Activated CD8-positive, alpha-beta memory T cell treated with anti-CD3 and anti-CD28 coated beads, Interleukin-2, amount 50 U/mL, for 24 hours (primary cell): ENCODE measurements around the gene DUSP9.

ENCODE experiments used
- DNase-seq: peaks from one replicate; pipeline ENCODE4 v3.0.0-alpha.2; 2020; ENCODE audit errors: extremely low read depth

The DUSP9 gene

DNA sequence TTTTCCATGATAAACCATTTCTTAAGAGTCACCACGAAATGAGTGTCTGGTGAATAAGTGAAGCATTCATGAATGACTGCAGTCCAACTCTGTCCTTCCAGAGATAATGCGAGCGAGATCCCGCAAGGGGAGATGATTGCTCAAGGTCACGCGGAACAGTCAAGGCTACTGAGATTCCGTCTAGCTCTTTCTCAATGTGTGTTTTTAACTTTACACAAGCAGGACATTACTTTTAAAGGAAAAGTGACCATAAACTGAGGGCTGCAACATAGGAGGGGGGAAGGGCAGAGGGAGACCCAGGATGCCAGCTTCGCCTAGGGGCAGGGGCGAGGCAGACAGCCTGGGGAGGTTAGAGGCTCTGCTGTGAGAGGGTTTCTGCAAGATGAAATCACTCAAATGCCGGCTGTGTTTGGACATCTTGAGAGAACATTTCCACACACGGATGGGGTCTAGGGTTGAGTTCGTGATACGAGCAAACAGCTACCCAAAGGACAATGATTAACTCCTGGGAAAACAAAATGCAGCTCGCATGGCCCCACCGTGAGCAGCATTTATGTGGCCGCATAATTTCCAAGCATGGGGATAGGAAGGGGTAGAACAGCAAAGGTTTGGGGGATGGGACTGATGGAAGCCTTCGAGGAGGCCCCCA is 24.2 kb upstream of the DUSP9 start:
- DNase-seq = no peak

DNA sequence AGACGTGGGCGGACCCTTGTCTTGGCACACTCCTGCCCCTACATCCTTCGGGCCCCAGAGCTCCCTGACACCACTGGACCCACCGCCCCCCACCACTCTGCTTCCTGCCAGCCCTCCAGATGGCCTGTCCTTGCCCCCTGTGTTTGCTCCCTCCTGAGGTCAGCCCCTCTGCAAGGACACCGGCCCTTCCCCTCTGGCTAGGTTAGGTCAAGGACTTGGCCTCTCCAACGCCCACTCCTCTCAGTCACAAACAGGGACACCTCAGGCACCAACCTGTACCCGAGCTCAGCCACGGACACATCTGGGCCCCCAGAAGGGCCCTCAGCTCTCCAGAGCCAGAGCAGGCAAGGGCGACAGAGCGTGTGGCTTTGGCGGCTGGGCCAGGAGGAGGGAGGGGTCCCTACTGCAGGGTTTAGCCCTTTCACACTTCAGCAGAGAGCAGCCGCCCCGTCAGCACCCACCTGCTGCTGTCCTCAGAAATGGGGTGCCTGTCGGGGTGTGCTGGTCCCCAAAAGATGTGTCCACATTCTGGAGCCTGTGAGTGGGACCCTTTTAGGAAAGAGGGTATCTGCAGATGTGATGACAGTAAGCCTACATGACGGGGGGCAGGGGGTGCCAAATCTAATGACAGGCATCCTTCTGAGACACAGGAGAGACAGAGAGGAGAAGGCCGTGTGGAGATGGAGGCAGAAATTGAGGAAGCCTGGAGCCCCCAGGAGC is 23.5 kb upstream of the DUSP9 start:
- no peak for DNase-seq

DNA sequence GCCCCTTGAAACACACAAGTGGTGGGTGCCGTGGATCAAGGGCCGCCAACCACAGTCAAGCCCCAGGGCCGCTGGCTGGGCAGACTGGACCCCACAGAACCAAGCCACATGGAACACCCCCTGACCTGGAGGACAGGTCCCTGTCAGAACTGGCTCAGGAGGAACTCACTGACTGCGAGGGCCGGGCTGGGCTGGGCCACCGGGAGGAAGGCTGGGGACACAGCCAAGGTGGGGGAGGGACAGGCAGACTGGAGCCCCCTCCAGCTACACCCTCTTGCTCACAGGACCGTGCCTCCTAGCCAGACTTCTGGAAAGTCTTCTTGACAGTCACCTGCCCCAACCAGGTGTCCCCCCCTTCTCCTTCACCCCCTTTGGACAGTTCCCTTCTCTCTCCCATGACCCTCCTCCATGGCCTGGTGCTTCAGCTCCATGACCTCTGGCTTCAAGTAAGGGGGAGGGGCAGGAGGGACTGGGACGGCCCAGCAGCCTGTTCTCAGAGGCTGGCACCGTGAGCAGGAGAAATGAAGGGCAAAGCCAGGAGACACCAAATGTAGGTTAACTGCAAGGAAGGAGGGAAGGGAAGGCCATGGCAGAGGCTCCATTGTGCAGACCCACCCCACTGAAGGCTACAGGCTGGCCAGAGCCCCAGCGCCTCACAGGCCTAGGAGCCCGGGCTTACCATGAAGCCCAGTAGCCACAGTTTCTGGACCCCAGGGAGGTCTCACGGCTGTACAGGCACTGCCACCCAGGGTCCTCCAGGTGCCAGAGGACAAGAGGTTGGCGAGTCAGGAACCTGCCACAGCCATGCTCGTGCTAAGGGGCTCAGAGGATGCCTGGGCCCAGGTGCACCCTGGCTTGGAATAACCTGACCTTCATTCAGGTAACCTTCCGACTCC is 22.6 kb upstream of the DUSP9 start:
- DNase-seq = no peak

DNA sequence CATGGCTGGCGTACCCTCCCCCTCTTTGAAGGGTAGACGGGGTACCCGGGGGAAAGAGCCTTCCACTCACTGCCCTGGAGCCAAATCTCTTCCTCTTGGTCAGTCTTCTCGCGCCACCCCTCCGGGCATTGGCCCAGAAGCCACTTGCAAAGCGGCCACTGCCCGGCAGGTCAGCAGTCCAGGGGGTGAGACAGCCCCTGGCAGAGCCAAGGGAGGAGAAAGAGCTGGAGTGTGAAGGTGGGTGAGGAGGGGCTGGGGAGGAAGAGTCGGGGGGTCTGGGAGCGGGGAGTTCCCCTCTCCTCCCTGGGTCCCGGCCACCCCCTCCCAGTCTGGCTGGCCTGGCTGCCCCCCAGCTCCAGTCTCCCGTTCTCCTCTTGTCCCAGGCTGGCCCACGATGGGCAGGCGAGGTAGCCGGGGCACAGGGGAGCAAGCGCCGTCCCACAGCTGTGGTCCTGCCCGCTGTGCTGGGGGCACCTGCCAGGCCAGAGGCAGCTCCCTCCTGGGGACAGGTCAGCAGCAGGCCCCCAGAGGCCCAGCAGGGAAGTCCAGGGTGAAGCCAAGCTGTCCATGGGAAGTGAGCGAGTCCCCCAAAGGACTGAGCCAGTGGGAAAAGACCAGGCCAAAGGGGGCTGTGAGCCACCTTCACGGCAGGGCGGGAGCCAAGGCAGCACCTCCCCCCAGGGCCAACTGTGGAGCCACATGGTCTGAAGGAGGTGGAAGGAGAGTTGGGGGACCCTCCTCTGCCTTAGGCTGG is 21.6 kb upstream of the DUSP9 start:
- no peak for DNase-seq

DNA sequence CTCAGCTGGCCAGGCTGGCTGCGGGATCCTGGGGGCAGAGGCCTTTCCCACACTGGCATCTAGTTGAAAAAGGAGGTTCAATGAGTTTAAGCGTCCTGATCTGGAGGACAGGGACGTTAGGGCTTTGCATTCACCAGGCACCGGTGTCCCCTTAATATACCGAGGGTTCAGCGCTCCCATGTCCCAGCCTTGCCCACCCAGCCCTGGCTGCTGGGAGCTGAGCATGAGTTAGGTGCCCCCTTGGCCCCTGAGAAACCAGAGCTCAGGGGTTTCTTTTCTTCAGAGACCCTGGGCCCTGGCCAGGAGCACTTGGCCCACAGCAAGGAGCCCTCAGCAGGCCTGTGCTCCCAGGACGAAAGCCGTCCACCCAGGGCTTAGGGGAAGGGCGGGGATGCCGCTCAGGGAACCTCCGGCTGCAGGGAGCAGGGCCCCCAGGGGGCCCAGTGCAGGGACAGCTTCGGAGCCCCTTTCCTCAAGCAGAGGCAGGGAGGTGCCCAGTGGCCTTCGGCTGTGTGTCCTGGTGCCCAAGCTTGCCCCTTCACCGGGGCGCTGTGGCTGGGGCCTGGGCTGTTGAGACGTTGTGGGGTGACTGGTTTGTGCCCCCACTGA is 20.9 kb upstream of the DUSP9 start:
- DNase-seq = no peak

DNA sequence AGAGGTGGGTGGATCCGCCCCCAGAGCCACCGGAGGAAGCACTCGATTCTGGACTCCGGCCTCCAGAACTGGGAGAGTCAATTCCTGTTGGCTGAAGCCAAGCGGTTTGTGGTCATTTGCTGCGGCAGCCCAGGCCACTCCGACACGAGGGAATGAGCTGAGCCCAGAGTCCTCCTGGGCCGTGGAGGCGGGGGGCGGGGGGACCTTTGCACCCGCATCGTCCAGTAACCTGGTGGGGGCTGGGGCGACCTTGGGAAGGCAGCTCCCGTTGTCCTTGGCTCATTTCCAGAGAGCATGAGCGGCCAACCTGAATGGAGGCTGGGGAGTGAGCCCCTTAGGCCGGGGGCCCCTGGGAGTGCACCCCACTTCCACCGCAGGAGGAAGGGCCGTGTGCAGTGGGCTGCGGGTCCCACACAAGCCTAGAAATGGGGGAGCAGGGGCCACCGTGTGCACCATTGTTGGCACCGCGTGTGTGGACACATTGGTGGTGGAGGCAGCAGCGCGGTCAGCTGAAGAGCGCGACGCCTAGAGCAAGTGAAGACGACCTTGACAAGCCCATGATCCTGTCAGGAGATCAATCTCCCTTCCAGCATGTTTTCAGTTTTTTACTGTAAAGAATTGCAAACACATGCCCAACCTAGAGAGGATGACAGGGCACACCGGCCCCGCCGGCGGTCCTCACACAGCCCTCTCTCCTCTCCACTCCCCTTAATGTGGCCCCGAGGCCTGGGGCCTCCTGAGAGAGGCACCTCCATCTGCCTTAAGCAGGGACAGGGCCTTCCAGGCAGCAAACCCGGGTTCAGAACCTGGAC is 19.9 kb upstream of the DUSP9 start:
- DNase-seq = no peak

DNA sequence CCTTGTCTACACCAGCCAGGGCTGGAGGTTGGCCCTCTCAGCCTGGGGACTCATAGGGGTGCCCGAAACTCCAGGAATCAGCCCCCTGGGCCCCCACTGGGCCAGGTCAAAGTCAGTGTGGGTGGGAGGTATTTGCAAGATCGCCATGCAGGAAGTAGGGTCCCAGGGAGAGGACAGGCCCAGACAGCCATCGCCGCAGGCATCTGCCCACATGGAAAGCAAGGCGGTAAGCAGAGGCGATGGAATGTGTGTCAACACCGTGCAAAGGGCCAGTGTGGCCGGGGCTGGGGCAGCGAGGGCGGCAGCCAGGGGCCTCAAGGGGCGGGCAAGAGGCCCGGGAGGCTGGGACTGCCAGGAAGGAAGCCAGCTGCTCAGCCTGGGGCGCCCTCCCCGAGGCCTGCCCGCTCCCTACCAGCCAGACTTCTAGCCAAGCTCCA is 19.3 kb upstream of the DUSP9 start:
- DNase-seq = no peak

DNA sequence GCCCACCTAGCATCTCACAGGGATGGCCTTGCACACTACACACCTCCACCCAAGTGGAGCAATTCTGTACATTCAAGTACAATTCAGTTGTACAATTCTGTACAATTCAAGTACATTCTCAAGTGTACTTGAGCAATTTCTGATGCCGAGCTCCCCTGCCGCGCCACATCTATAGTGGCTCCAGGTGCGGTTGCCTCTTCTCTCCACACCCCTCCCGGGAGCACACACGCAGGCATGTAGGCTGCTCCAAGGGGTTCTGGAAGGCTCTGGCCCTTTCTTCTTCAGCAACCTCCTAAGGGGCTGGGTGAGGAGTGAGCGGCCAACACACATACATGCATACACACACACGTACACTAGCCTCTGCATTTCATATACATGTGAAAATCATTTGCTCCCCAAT is 18.9 kb upstream of the DUSP9 start:
- no peak for DNase-seq

DNA sequence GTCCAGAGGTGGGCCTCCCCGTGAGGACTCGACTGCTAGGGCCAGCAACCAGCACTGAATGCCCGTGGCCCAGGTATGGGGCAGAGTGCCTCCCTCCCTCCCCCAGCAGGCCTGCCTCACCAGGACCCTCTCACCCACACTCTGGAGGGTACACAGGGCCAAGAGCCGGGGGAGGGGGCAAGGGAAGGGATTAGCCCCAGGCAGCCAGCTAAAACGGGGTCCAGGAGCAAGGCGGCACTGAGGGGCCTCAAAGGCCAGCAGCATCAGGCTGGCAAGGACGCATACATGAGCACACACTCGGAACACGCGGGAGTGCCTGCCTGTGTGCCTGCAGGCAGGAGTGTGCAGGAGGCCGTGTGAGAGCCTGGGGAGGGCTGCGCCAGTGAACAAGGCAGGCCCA is 18.3 kb upstream of the DUSP9 start:
- DNase-seq = no peak

DNA sequence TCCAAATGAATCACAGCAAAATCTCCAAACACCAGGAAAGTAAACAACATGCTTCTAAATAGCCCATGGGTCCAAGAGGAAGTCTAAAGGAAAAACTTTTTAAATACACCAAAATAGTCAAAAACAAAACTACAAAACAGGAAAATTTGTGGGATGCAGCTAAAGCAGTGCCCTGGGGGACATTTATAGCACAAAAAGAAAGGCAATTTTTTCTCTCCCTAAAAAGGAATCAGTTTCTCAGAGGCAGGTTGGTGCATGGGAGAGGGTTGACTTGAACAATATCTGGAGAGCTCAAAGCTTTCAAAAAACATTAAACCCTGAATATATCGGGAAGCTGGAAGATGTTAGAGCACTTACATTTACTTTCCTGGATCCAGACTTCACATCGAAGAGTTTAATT is 15.7 kb upstream of the DUSP9 start:
- DNase-seq = no peak

DNA sequence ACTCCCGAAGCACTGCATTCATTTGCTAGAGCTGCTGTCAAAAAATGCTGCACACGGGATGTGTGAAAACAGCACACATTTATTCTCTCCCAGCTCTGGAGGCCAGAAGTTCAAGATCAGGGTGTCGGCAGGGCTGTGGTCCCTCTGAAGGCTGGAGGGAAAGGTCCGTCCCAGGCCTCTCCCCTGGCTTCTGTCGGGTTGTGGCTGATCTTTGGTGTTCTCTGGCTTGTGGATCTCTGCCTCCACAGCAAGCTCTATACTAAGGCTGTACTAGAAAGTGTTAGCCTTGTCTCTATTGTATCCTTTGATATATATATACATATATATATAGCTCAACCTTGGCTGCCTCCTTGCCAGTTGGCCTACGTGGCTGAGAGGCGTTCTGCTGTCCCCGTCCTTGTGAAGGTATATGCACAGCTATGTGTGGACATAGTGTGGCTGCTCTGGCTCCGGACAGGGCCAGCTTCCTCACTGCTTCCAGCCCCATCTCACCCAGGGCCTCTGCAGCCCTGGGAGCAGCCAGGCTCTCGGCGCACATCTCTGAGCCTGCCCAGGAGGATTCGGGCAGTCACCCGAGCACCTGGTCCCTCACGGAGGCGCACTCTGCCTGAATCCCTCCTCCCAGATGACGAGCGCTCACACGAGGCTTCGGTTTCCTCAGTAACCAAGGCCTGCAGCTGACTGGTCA is 15.0 kb upstream of the DUSP9 start:
- no peak for DNase-seq

DNA sequence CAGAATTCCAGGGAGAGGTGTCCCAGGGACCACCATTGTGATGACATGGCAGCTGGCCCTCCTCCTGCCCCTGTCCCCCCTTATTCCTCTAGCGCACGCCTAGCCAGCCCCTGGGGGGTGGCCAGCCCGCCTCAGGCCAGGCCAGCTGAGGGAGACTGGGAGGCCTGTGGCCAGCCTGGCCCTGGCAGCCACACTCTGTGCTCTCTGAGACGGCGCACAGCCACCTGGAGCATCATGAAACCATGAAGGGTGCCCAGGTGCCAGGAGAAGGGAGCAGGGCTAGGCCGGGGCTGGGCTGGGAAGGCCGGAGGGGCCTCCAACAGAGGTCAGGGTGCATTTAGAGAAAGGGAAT is 14.4 kb upstream of the DUSP9 start:
- DNase-seq = no peak

DNA sequence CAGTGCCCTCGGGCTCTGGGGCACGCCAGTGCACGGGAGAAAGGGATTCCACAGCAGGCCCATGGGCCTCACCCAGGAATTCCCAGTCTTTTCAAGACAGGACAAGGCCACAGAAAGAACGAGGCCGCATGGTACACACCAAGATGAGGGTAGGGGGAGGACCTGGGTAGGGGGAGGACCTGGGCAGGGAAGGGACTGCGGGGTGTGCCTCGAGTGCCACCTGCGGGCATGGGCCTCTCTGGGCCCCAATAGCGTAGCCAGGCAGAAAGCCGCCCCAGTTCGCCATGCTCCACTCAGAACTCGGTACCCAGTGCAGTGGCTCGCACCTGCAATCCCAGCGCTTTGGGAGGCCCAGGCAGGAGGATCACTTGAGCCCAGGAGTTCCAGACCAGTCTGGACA is 14.0 kb upstream of the DUSP9 start:
- no peak for DNase-seq

DNA sequence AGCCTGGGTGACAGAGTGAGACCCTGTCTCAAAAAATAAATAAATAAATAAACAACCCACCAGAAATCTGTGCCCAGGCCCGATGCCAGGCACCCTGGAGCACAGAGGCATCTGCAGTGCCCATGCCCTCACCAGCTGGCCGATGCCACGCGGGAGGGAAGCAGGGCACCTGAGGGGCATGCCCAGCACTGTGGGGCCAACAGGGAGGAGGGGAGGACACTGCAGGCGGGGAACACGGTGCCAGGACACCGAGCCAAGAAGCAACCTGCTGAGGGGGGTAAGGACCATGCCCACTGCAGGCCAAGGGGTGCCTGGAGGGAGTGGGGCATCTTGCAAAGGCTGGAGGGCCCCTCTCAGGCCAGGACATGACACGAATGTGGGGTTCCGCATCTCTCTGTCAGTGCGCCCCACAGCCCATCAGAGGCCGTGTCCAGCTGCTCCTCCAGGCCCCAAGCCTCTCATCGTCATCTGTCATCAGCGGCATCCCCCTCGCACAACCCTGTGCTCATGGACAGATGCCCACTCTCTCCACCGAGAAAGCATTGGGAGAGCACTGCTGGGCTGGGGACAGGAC is 13.3 kb upstream of the DUSP9 start:
- DNase-seq = no peak

DNA sequence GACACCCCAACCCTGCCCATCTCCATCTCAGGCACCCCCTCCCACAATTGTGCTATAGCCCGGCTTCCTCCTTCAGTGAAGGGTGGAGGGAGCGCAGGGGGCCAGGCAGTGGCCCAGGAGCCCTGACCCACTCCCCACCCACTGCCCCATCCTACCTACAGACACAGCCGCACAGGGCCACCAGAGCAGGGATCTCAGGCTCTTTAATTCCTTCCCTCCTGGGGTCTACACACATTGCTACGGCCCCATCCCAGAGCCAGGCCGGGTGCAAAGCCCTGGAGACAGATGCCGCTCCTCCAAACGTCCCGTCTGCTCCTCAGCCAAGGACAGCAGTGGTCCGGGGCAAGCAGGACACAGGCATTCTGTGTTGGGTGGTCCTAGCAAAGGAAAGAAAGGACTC is 12.8 kb upstream of the DUSP9 start:
- DNase-seq = no peak

DNA sequence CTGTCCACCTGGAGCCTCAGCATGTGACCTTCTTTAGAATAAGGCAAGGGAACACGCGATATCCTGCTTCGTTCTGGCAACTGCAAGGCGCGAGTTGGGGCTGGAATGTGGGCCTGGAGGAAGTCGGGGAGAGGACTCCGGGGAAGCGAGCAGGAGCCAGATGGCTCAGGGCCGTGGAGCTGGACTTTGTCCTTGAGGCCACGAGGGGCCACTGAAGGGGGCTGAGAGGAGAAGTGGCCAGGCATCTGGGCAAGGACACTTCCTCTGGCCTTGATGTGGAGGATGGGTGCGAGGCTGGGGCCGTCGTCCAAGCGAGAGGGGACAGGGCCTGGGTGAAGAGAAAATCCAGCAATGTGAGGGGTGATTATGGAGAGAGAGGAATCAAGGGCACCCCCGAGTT is 12.2 kb upstream of the DUSP9 start:
- no peak for DNase-seq

DNA sequence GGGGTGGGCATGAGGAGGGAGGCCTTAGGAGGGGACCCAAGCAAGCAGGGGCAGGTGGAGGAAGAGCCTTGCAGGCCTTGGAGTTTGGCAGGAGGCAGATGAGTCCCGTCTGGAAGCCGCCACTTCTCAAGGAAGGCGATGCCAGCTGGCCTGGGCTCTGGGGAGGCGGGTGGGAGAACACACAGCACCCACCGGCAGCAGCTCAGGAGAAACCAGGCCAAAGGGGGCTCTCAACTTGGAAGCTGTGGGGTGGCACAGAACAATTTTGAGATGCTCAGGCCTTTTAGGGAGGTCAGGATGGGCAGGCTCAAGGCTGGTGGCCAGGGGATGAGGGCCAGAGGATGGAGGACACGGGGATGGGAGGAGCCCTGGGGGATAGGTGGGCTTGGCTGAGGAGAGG is 11.6 kb upstream of the DUSP9 start:
- no peak for DNase-seq

DNA sequence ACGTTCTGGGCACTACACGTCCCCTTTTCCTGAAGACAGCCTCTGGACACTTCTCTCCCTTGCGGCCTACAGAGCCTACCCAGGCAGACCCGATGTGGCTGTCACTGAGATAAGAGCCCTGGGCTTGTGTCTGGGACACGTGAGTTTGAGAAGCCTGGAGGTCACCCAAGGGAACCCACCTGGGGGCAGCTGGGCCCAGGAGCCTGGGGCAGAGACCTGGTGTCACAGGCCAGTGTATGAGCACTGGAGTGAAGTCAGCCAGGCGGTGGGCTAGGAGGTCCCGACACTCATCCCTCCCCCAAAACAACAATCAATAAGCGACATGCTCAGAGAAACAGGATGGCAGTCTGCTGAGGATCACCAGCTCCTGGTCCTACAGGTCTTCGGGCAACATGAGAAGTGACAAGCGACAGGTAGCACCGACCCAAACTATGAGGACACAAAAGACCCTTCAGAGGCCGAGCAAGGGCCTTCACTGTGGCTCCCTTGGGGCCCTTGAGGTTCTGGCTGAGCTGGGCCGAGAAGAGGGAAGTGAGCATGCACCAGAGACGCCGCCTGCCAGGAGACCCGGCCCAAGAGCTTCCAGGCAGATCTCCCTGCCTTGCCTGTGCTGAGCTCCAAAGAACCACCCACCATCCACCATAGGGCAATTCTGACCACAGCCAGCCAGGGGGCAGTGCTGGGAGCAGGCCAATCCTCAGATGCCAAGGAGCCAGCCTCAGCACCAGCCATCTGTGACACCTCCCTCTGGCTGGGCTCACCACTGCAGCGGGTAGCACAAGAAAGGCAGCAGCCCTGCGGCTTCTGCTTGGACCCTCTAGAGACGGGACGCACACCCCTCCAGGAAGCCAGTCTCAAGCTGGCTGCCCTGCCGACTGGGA is 11.0 kb upstream of the DUSP9 start:
- DNase-seq = no peak

DNA sequence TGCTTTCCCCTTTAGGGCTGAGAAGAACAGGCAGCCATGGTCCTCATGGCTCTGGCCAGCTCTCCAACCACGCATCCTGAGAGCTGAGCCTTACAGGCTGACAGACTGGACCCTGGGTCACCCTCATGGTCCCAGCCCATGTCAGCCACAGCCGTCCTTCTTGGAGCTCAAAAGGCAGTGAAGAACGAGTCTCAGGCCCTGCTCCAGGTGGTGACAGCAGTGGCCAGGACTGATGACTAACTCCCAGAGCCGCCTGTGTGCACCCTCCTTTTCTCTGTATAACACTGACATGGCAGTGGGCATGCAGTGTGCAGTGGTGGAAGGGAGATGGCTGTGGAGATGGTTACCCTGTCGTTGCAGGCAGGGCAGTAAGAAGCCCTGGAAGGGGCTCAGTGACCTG is 10.3 kb upstream of the DUSP9 start:
- DNase-seq = no peak
